Activated effector memory CD4-positive, alpha-beta T cell treated with Interleukin-2 at 50 U/mL for 16 hours (primary cell): ENCODE results near the gene PRAMEF1.
"Not testable (repeated sequence)": the region's sequence is repeated elsewhere in the genome, so short reads cannot be mapped to it uniquely, and the experiment has no call there.

Source experiments
- DNase-seq: peaks from one replicate; pipeline ENCODE4 v3.0.0-alpha.2; 2020

Gene PRAMEF1

GRCh38 chr1:12776801-12777557 is 14.2 kb upstream of the PRAMEF1 start:
- DNase-seq, result no peak

DNA sequence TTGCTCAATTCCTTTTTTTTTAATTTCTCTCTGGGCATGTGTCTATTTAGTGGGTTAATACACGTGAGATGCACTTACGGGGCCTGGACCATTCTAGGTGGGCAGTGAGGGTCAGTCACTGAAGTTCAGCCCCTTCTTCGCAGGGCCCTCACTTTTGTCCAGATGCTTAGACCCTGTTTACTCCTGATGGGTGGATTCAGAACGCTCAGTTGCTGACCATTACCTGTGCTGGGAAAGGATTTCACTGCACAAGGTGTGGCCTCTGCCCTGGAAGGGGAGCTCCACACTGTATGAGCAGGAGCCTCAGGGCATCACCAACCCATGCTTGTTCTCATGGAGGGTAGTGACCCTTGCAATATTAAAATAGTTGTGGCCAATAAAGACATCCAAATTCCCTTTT is 13.1 kb upstream of the PRAMEF1 start:
- no peak for DNase-seq

DNA sequence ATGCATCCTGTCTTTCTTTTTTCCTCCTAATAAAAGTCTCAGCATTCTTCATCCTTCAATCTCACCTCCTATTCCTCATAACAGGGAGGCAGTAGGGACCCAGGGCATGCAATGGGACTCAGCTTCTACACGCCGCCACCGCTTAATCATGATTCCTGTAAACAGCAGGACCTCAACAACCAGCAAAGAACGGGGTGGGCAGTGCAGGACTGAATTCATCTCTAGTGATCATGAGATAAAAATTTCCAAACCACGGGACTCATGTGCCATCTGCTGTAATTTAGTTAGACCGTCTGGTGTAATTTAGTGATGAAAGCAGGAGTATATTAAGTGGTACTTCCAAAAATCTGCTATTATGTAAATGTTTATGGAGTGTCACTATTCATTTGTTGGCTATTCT is 12.3 kb upstream of the PRAMEF1 start:
- DNase-seq, result no peak

GRCh38 chr1:12781488-12781887 is 9.7 kb upstream of the PRAMEF1 start:
- DNase-seq, result not testable (repeated sequence)

GRCh38 chr1:12783783-12784182 is 7.4 kb upstream of the PRAMEF1 start:
- DNase-seq, result not testable (repeated sequence)

DNA sequence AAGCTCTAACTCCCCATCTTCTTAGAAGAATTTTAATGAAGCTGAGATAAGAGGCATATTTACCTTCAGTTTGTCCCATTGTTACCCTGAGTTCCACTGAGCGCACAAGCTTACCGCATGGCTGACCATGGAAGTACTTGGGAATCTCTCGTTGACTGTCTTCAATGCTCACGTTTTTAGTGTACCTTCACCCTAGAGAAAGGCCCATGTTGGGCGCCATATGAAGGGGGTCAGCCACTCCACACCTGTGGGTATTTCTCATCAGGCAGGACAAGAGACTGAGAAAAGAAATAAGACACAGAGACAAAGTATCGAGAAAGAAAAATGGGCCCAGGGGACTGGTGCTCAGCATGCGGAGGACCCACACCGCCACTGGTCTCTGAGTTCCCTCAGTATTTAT is 6.5 kb upstream of the PRAMEF1 start:
- DNase-seq, result not testable (repeated sequence)

DNA sequence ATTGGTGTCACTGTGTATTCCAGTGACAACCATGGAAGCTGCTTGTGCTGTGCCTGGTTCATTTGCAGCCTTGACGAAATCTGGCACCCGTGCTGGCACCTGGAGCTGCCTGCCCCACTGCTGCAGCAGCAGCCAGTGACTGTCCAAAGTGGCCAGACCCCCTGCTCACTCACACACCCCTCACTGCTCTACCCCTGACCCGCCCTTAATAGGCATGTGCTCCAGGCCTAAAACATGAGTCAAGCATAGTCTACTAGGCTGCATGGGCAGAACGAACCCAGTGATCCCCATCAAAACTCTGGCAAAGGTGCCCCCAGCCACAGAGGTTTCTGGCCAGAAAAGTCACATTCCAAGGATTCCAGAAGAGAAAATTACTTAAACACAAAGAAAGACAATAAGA is 7.7 kb downstream of the PRAMEF1 start:
- no peak for DNase-seq

GRCh38 chr1:12799730-12800129 is 8.5 kb downstream of the PRAMEF1 start:
- no peak for DNase-seq

DNA sequence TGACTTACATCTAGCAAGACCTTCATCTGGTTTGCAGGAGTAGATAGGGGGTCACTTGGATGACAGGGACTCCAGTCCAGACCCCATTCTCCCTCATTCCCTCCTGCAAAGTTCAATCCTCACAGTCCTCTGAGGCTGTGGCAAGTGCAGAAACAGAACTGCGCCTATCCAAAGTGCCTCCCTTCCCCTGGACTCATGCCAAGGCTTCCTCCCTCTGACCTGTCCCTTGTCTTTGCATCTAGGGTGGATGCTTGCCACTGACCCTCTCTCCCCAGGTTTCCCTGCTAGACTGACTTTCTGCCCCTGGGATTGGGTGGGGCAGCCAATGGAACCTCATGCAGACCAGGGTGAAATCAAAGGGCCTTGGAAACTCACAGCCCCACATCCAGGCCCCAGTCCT is 18.7 kb downstream of the PRAMEF1 start:
- DNase-seq, result no peak

GRCh38 chr1:12810691-12811408 is 19.7 kb downstream of the PRAMEF1 start:
- no peak for DNase-seq

GRCh38 chr1:12811409-12811784 is 20.2 kb downstream of the PRAMEF1 start:
- no peak for DNase-seq

DNA sequence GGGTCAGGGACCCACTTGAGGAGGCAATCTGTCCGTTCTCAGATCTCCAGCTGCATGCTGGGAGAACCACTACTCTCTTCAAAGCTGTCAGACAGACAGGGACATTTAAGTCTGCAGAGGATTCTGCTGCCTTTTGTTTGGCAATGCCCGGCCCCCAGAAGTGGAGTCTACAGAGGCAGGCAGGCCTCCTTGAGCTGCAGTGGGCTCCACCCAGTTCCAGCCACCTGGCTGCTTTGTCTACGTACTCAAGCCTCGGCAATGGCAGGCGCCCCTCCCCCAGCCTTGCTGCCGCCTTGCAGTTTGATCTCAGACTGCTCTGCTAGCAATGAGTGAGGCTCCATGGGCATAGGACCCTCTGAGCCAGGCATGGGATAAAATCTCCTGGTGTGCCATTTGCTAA is 27.9 kb downstream of the PRAMEF1 start:
- DNase-seq, result not testable (repeated sequence)

DNA sequence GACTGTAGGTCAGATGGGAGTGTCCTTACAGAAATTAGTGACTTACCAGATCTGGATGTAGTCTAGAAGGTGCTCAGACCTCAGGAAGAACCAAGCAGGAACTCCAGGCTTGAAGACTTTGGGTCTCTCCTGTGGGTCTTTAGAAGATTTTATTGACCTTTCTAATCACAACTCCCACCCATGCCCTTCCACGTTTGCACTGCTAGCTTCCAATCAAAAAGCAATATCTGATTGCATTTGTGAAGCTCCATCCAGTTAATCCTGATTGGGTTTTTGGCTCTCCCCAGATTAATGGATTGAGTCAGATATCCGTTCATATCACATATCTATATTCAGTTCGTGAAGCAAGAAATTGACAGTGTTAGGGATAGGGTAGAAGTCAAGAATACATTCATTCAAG is 40.1 kb downstream of the PRAMEF1 start, which contains the start of gene PRAMEF11:
Gene PRAMEF11 (minus strand): TSS at position 101 of the 400 bp plus-strand sequence. CDS start 2,621 bp downstream, outside the sequence.
- DNase-seq, result not testable (repeated sequence)

DNA sequence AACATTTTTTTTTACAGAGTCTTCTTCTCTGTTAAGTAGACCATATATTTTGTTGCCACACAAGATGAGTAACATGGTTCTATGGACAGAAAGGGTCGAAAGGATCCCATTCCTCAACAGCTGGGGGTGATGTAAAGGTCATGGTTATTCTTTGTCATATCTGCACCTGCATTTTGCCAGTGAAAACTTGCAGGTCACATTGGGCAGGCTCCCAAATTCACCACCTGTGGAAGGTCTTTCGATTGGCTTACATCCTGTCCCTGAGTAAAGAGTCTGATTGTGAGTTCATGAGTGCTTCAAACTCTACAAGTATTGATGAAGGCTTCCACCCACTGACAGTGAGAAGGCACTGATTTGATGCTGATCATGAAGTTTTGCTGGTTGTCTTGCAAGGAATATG is 42.1 kb downstream of the PRAMEF1 start:
- DNase-seq, result not testable (repeated sequence)
